OCI-LY1 (cell line): Measurements from ENCODE around the gene HID1.

Experiments
- H2AFZ ChIP-seq: fragments of 200-600 bp; sonication (generic), shearing (Covaris generic); 2 replicates; pipeline ENCODE4 v1.6.0; 2014; ENCODE audit warnings: antibody characterized with exemption, mild to moderate bottlenecking, low read length
- H3F3A ChIP-seq: fragments of 200-600 bp; sonication (generic), shearing (Covaris generic); 2 replicates; pipeline ENCODE4 v1.6.0; 2014; ENCODE audit warnings: mild to moderate bottlenecking, antibody characterized with exemption, low read length, moderate library complexity; ENCODE audit not compliant: insufficient read depth
- H3K27ac ChIP-seq: fragments of 200-600 bp; sonication (generic); 2 replicates; pipeline ENCODE4 v1.5.1; 2014; ENCODE audit warnings: low read length, mixed run types, mild to moderate bottlenecking, low read depth; ENCODE audit not compliant: poor library complexity, severe bottlenecking
- H3K27me3 ChIP-seq: fragments of 200-600 bp; sonication (generic); 2 replicates; pipeline ENCODE4 v1.6.0; 2014; ENCODE audit warnings: antibody characterized with exemption, mild to moderate bottlenecking, low read length, moderate library complexity; ENCODE audit not compliant: insufficient read depth
- H3K36me3 ChIP-seq: fragments of 200-600 bp; sonication (generic); 2 replicates; pipeline ENCODE4 v1.6.1; 2014; ENCODE audit warnings: mild to moderate bottlenecking, antibody characterized with exemption, low read length, moderate library complexity, mixed read lengths; ENCODE audit not compliant: insufficient read depth
- H3K4me1 ChIP-seq: fragments of 200-600 bp; sonication (generic); 2 replicates; pipeline ENCODE4 v1.5.1; 2014; ENCODE audit warnings: mild to moderate bottlenecking, low read length, moderate library complexity; ENCODE audit not compliant: insufficient read depth, severe bottlenecking
- H3K4me2 ChIP-seq: fragments of 200-600 bp; sonication (generic), shearing (Covaris generic); 2 replicates; pipeline ENCODE4 v1.6.1; 2014; ENCODE audit warnings: low read length
- H3K4me3 ChIP-seq: fragments of 200-600 bp; sonication (generic); 2 replicates; pipeline ENCODE4 v1.5.1; 2014; ENCODE audit warnings: low read length, low read depth, mild to moderate bottlenecking, mixed read lengths; ENCODE audit not compliant: poor library complexity, severe bottlenecking
- H3K79me2 ChIP-seq: fragments of 200-600 bp; shearing (Covaris generic); 2 replicates; pipeline ENCODE4 v1.6.1; 2016; ENCODE audit warnings: mixed run types, low read length, mixed read lengths; ENCODE audit not compliant: insufficient read depth
- H3K9ac ChIP-seq: fragments of 200-600 bp; sonication (generic), shearing (Covaris generic); 2 replicates; pipeline ENCODE4 v1.6.1; 2014; ENCODE audit warnings: mild to moderate bottlenecking, low read length, mixed read lengths
- H3K9me2 ChIP-seq: fragments of 200-600 bp; sonication (generic), shearing (Covaris generic); 2 replicates; pipeline ENCODE4 v1.6.1; 2014; ENCODE audit warnings: low read depth, mild to moderate bottlenecking, low read length, mixed read lengths
- H3K9me3 ChIP-seq: fragments of 200-600 bp; shearing (Covaris generic); 2 replicates; pipeline ENCODE4 v1.6.1; 2014; ENCODE audit warnings: low read length, mixed read lengths
- H4K20me1 ChIP-seq: fragments of 200-600 bp; sonication (generic), shearing (Covaris generic); 2 replicates; pipeline ENCODE4 v1.6.0; 2016; ENCODE audit warnings: mild to moderate bottlenecking, low read length; ENCODE audit not compliant: insufficient read depth
- EZH2 ChIP-seq: fragments of 200-600 bp; sonication (generic), shearing (Covaris generic); IDR thresholded peaks from 2 replicates; pipeline ENCODE4 v1.8.0; 2017; ENCODE audit warnings: borderline replicate concordance, mixed run types, mild to moderate bottlenecking, antibody characterized with exemption, low read length, moderate library complexity, mixed read lengths
- TF ChIP-seq, protein P1 (sequence below): fragments of 200-600 bp; sonication (generic), shearing (Covaris generic); IDR thresholded peaks from 2 replicates; pipeline ENCODE4 v1.5.1; 2017; ENCODE audit warnings: mild to moderate bottlenecking, antibody characterized with exemption, low read length, moderate library complexity, mixed read lengths

HID1 gene

DNA sequence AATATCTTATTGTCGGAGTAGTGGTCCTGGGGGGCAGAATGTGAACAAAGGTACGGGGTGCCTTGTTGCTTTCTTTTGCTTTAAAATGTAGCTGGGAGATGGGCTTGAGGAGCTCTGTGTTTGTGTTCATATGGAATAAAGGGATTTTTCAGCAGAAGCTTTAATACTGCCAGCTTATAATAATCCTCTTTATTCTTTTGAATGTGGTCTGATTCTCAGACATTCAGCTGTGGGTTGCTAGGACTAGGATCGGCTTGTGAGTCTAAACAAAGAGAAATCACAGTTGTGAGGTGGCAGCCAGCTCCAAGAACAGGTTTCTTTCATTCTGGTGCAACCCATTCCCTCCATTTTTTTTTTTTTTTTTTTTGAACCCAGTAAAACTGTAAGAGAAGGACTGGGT is 47.2 kb upstream of the HID1 start:
- peaks cover 46% of the 10 kb centered on the region for H3K36me3 ChIP-seq
- no peaks in the 10 kb centered on the region for H3K27me3 ChIP-seq
- no peaks in the 10 kb centered on the region for H3F3A ChIP-seq
- no peak overlapping the region for H3K4me2 ChIP-seq
- no peaks in the 10 kb centered on the region for H3K9me3 ChIP-seq
- H3K4me1 ChIP-seq: no peaks in the 10 kb centered on the region
- H3K27ac ChIP-seq: no peak overlapping the region
- no peak for TF ChIP-seq EZH2
- TF ChIP-seq, protein P1, sequence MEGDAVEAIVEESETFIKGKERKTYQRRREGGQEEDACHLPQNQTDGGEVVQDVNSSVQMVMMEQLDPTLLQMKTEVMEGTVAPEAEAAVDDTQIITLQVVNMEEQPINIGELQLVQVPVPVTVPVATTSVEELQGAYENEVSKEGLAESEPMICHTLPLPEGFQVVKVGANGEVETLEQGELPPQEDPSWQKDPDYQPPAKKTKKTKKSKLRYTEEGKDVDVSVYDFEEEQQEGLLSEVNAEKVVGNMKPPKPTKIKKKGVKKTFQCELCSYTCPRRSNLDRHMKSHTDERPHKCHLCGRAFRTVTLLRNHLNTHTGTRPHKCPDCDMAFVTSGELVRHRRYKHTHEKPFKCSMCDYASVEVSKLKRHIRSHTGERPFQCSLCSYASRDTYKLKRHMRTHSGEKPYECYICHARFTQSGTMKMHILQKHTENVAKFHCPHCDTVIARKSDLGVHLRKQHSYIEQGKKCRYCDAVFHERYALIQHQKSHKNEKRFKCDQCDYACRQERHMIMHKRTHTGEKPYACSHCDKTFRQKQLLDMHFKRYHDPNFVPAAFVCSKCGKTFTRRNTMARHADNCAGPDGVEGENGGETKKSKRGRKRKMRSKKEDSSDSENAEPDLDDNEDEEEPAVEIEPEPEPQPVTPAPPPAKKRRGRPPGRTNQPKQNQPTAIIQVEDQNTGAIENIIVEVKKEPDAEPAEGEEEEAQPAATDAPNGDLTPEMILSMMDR: no peak
- H4K20me1 ChIP-seq: no peaks in the 10 kb centered on the region
- no peak overlapping the region for H3K4me3 ChIP-seq
- no peak overlapping the region for H3K9ac ChIP-seq
- no peaks in the 10 kb centered on the region for H3K79me2 ChIP-seq
- no peak overlapping the region for H2AFZ ChIP-seq
- no peaks in the 10 kb centered on the region for H3K9me2 ChIP-seq

DNA sequence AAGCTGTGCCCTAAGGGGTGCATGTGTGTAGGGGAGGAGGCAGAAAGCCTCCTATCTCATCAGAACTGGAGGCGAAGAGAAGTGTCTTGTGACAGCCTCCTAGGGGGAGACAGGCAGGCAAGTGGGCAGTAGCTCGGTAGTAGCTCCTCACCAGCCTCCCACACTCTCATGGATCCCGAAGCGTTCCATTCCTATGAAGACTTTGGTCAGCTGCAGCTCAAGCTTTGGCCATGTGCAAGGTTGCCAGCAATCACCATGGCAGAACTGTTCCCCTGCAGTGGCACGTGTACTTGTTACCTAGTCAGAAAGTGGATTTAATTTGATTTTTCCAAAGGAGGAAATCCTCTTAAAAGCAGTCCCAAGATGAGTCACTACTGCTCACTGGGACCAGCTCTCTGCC is 46.6 kb upstream of the HID1 start:
- H3K9me2 ChIP-seq: no peaks in the 10 kb centered on the region
- H4K20me1 ChIP-seq: no peaks in the 10 kb centered on the region
- H2AFZ ChIP-seq: no peak overlapping the region
- no peaks in the 10 kb centered on the region for H3K4me1 ChIP-seq
- H3K27ac ChIP-seq: no peak overlapping the region
- no peaks in the 10 kb centered on the region for H3K79me2 ChIP-seq
- no peak overlapping the region for H3K4me2 ChIP-seq
- no peaks in the 10 kb centered on the region for H3K9me3 ChIP-seq
- H3K27me3 ChIP-seq: no peaks in the 10 kb centered on the region
- H3K36me3 ChIP-seq: peaks cover 44% of the 10 kb centered on the region
- no peaks in the 10 kb centered on the region for H3F3A ChIP-seq
- TF ChIP-seq, protein P1: no peak
- TF ChIP-seq EZH2: no peak
- H3K4me3 ChIP-seq: no peak overlapping the region
- no peak overlapping the region for H3K9ac ChIP-seq

DNA sequence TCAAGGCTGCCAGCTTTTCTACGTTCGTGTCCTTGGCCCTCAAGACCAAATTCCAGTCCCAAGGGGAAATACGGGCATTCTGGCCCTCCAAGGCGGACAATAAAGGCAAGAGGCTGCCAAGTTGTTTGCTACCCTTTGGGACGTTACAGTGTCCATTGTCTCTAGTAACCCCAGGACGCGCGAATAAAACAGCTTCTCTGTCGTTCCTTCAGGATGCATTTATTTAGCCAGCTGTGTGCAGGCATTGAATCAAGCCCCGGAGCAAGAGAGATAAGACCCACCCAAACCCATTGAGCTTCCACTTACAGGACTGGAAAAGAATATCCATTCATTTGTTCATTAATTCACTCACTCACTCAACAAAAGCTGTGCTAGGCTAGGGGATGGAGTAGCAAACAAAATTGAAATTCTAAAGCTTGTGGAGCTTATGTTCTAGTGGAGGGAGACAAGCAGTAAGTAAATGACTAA is 40.6 kb upstream of the HID1 start:
- Histone ChIP-seq H3K9me2 (no peaks in the 10 kb centered on the region), H3K36me3 (peaks cover 13% of the 10 kb centered on the region; the same call in 1 of the 2 replicates), H3K27me3 (no peaks in the 10 kb centered on the region), H4K20me1 (no peaks in the 10 kb centered on the region), H2AFZ (0 out of 2 replicates have a peak overlapping the region, but pooled peaks have one; percentile 13), H3K9ac (peak overlapping the region; percentile 87), H3K4me2 (peak overlapping the region; percentile 96), H3K4me1 (peaks cover 20% of the 10 kb centered on the region), H3K79me2 (peaks cover 8% of the 10 kb centered on the region; the same call in 1 of the 2 replicates), H3K9me3 (no peaks in the 10 kb centered on the region), H3K27ac (peak overlapping the region; percentile 56), H3K4me3 (peak overlapping the region; percentile 91), H3F3A (no peaks in the 10 kb centered on the region)
- TF ChIP-seq, protein P1: no peak
- TF ChIP-seq EZH2: no peak
